GM18909 (cell line): ENCODE measurements around the gene TBX3.

Experiments used
- ATAC-seq: cut with Tn5 transposase; IDR thresholded peaks from one replicate; pipeline ENCODE4 v1.9.1; 2021; ENCODE audit warnings: mild to moderate bottlenecking; ENCODE audit not compliant: unreplicated experiment, poor library complexity

Gene TBX3

DNA sequence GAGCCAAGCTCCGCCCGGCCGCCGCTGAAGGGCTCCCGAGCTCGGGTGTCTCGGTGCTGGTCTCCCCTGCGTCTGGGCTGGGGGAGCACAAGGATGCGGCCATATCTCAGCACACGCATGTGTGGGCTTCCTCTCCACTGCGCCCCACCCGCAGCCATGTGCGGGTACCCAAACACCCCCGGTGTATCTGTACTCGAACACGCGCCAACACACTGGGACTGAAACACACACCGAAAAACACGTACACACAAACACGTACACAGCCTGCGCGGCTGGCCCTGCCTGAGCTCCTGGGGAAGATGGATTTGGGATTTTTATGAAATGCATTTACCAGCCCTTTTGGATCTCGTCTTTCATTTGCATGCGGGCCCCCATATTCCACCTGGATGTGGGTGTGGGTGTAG, 897 bp upstream of the TBX3 start:
- no peak for ATAC-seq

DNA sequence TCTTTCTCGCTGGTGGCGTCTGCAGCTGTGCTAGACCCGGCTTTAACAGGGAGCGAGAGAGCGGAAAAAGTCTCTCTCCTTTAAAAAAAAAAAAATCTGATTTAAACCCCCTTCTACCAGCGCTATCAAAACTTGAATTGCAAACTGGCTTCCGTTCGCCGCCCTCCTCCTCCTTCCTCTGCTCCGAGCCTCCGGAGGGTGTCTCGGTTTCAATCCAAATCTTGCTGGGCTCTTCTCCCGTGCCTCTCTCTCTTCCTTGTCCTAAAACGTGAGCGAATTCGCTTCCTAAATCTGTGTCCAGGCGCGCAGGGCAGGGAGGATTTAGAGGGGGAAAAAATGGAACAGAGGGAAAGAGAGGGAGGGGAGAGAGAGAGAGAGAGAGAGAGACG, 272 bp downstream of the TBX3 start:
- ATAC-seq: no peak

DNA sequence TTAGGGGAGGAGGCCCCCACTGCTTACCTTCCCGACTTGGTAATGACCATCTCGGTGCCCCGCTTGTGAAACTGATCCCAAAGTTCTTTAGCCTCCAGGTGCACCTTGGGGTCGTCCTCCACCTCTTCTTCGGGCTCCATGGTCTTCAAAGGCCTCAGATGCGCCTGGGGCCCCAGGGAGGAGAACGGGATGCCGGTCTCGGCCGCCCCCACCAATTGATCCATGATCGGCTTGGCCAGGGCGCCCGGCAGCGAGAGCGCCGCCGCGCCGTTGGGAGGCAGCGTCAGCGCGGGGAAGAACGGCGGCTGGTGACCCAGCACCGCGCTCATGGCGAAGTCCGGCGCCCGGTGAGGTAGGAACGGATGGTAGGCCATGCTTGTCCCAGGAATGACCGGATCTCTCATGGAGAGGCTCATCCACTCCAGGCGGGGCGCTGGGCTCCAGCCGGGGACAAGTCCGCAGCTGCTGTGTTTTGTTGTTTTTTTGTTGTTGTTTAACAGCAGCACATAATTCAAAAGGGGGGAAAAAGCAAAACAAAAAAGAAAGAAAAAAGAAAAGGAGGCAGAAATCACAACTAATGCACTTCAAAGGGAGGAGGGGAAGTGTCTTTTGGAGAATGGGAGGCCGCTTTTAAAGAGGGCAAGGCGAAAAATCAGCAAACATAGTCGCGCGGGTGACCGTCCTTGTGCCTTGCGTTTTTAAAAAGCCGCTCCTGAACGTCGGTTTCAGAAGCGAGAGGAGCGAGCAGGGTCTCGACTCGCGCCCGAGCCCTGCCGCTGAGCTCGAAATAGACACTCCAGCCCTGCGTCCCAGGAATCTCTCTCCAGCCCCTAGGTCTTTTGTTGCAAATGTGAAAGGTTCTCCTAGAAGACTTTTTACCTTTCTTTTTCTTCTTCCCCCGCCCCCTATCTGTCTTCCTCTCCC, 928 bp downstream of the TBX3 start:
- ATAC-seq: no peak

DNA sequence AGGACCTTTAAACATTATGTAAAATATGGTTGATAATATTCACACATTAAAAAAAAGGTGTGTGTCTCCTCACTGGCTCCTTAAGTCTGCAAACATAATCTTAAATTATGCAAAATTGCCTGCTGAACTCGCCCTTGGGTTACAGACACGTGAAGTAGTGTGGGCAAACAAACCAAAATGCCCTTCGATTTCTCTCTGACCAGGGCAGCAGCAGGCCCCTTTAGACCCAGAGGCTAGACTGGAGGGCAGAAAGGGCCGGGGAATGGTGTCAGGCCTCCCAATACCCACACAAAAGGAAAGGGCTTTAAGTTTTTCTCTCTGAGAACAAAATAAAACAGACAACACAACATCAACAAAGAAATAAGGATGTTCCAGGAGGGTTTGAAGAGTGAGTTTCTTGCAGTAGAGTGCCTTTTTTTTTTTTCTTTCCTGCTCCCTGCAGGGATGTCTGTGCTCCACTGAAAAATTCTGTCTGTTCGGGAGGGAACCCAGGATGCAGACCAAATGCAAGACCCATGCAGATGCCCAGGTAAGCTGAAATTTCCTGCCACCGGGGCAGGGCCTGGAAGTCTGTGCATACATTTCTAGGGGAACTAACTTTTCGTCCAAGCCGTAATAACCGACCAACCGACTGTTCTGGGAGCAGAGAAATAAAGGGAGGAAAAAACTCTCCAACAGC, 1.7 kb downstream of the TBX3 start:
- no peak for ATAC-seq

DNA sequence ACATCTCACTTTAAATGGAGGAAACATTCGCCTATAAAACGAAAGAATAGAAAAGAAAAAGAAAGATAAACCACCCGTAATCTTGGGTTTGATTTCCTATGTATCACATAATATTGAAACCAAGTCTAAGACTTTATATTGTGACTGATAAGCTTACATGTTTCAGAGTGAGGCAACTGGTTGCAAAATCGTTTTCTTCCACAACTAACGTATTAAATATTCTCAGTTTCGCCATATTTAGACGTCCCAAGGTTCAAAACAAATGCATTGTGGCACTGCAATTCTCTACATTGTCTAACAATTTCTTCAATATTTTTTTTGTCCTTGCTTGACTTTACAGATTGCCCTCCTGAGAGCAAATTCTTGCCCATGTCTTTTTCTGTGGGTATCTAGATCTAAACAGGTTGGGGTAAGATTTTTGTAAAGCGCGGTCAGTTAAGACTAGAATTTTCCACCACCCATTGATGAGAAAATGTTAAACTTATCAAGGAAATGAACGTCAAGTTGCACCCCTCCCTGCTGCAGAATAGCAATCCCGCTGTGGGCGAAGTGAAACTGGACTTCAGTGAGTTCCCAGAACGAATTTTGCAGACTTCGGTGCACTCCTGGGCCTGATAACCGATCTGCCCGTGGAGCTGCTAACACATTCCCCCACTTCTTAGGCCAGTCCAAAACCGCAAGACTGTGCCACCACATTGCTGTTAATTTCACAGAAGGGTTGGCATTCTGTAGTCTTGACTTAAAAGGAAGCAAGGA, 2.7 kb downstream of the TBX3 start:
- ATAC-seq: no peak

DNA sequence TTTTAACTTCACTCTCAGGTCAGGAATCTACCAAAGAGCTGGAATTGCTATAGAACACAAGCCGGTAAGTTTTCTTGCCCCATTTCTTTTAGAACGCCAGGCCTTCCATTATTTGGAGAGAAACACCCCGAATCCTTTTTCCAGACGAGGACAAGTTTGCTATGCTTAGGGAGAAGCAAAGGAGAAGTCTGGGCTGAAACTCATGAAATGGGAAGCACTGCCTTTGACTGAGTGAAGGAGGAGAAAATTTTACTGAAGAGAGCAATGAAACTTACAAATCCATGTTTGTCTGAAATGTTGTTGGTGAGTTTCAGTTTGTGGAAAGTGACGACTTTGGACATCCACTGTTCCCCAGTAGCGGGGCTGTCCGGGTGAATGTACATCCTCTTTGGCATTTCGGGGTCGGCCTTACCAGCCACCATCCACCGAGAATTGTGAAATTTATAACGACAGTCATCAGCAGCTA, 3.3 kb downstream of the TBX3 start:
- ATAC-seq: no peak

DNA sequence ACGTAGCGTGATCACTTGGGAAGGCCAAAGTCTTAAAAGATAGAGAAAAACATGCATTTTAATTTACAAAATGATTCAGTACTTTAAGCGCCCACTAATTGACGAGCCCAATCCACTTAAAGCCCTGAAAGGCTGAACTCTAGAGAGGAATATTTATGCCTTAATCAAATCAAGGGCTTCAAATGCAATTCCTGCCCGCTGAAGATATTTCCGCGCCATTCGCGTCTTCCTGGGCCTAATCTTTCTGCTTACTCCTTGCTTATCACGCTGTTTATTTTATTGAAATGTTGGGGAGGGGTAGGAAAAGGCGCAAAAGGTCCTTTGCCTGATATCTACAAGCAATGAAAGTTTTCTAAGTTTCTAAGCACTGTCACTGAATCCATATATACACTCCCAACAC, 4.0 kb downstream of the TBX3 start:
- ATAC-seq: no peak

DNA sequence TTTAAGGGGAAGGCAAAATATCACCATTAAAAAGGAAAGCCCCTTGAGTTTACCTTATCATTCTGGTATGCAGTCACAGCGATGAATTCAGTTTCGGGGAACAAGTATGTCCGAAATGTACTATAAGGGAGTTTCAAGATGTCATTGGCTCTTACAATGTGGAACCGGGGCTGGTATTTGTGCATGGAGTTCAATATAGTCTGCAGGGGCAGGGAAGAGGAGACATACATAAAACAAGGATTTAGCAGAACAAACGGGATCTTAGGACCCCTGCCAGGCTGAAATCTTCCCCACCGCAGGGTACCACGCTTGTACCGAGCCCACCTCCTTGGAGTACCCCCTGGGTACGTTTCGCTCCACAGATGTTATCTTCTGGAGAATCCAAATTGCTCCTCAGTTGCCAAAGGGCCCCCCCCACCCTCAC, 4.5 kb downstream of the TBX3 start:
- no peak for ATAC-seq

DNA sequence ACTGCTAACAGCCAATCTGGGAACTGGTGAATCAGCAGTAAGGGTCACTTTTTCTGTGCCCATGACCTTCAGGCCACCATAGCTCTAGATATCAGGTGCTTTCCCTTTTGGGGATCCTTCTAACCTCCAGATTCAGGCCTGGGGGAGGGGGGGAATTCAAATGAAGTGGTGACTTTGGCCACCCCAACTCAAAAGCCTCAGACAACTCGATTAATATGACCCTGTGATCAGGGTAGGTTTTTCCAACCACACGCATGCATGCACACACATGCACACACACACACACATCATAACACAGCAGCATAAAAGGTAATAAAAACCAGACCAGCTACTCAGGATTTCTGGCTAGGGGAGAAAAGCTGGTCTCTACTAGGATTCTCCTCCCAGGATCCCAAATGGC, 5.3 kb downstream of the TBX3 start:
- no peak for ATAC-seq

DNA sequence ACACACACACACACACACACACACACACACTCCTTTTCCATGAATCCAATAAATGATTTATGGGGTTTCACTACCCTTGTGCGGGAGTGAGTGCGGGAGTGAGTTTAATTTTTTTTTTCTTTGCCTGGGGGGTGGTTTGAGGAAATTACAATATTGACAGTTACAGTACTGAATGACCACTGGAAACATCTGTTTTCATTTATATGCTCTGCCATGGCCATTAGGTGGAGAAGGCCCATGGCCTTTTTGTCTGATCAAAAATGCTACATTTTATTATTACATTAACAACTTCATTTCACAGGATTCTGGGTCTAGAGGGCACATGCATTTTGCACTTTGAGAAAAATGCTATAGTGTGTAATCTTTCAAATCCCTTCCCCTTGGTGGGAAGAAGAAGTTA, 5.9 kb downstream of the TBX3 start:
- no peak for ATAC-seq

DNA sequence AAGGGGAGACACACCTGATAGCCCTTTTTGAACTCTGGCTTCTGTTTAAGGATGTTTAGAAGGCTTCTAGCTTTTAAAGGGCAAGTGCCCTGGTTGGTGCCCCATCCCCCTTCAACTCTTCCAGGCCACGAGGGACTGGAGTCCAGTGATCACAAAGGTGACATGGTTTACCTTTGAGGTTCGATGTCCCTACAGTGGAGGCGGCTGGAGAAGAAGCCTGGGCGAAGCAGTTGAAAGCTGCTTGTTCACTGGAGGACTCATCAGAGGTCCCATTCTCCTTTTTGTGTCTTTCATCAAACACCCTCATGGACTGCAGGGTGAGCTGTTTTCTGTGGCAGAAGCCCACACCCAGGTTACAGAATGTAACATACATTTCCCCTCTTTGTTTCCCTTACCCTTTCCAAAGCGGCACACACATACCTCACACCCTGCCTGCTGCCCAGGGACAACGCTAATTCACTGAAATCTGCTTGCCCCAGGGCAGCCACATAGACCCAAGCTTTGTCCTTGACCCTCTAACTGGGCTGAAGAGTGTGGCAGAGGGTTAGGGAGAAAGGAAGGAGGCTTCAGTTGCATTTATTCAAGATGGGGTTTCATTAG, 7.7 kb downstream of the TBX3 start:
- ATAC-seq: no peak

DNA sequence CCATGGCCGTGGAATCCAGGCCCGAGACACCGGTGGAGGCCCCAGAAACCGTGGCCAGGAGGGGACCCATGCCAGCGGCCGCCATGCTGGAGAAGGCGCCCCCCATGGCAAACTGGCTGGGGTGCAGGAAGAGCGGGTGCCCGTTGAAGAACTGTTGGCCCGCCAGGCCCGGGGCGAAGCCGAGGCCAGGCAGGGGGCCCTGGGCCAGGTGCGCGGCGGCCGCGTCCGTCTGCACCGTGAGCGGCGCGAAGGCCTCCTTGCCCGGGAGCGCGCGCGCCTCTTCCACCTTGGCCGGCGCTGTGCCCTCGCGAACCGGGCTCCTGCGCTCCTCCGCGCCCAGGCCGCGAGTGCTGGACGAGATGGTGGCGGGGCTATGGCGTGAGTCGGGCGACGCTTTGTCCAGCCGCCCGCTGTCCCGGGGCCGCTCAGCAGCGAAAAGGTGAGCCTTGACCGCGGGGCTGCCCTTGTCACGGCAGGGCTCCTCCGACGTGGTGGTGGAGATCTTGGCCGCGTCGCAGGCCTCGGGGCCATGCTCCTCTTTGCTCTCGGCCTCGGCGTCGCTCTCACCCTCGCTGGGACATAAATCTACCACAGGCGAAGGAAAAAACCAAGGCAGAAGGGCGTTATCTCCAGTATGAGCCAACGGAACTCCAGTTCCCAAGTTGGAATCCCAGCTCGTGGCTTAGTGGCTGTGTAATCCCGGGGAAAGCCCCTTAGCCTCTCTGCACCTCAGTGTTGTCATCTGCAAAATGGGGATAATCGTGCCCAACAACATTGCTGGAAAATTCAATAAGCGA, 9.5 kb downstream of the TBX3 start:
- no peak for ATAC-seq

DNA sequence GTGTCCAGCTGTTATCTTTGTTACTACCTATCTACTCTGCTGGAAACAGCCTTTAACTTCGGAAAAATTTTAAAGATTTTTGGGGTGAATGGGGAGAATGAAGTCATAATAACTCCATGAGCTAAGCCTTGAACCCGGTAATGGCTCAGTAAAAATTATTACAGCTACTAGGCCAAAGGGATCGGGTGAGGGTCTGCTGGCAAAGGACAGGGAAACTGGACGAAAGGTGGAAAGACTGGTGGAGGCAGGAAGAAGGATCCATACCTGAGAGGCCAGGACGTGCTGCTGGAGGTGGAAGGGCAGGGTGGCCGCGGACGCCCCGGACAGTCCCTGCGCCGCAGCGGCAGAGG, 10.1 kb downstream of the TBX3 start:
- ATAC-seq: no peak

DNA sequence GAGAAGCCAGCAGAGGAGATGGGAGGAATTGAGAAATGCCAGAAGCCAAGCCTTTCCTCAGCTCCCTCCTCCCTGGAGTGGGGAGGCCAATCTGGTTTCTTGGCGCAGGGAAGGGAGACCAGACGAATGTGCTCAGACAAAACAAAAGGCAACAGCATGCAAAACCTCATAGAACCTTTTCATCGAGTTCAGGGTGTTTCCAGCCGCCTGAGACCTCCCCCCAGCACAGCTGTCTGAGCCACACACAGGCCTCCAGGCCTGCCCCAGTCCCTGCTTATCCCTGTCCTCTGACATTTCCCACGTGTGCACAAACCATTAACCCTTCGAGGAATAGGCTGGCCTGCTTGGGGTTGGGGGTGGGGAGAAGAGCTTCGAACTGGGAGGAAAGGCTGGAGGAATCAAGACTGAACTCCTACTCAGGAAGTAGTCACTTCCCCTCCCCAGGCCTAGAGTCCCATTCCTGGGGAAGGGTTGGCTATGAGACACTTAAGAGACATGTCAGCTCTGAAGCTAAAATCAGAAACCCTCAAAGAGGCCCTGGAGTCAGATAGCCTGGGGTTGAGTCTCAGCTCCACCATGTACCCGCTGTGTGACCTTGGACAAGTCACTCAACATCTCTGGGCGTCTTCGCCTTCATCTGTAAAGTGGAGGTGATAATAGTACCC, 10.7 kb downstream of the TBX3 start:
- ATAC-seq: no peak

DNA sequence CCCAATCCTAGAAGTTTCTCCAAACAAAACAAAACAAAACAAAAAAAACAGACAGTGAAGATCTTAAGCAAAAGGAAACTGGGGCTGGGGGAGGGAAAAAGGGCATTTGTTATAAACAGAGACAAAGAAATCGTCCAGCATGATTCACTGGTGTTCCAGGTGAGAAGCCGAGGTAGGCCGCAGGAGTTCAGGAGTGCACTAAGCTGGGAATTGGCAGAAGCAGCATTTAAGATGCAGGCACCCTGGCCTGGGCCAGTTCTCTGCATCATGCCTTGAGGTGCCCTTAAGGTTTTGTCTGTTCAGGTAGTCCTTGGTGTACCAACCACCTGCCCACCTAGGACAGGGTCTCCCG, 11.2 kb downstream of the TBX3 start:
- no peak for ATAC-seq

DNA sequence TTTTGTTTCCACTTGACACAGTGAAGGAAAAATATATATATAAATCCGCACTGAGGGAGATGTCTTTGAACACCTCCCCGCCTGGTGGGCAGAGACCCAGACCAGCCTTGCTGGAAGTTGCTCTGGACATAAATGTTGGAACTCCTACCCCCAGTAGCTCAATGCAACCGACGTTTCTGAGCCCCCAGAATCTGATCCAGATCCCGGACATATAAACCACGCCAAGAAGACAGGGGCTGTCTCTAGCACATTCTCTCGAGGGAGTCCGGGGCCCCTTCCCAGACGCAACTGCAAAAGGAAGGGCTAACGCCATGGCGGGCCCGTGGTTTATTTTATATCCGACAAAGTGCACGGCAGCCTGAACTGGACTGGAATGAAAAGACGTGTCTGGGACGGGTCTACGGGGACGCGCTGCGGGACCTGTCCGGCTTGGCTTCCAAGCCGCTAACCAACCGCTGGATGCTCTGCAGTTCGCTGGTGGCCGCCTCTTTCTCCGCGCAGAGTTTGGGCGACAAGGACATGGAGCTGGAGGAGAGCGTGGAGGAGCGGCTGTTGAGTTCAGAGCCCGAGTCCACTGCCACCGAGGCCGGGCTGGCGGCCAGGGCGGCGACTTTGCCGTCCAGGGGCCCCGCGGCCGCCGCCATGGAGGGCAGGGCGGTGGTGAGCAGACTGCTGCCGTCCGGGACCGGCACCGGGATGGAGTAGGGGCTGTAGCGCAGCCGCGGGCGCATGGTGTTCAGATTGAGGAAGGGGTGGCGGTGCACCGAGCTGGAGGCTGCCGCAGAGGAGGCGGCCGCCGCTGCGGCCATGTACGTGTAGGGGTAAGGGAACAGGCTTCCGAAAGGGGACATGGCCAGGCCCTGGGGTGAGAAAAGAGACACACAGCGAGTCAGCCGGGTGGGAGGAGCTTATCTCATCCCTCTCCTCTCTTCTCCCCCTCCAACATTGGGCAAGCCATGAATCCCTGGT, 12.2 kb downstream of the TBX3 start:
- ATAC-seq: no peak

DNA sequence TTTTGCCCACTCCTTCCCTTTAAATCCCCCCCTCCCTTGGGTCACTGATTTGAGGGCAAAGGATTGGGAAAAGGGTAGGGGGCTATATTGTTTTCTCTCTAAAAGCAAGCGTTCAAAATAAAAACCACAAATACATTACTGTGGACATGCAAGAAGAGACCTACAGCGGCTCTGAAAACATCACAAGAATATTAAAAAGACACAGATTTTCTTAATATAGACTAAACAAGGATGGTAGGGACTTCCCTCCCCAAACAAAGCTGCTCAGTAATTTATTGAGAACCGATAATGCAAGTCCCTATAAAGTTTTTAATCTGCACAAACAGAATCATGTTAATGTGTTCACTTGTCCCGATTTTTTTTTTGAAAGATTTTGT, 12.9 kb downstream of the TBX3 start:
- no peak for ATAC-seq

DNA sequence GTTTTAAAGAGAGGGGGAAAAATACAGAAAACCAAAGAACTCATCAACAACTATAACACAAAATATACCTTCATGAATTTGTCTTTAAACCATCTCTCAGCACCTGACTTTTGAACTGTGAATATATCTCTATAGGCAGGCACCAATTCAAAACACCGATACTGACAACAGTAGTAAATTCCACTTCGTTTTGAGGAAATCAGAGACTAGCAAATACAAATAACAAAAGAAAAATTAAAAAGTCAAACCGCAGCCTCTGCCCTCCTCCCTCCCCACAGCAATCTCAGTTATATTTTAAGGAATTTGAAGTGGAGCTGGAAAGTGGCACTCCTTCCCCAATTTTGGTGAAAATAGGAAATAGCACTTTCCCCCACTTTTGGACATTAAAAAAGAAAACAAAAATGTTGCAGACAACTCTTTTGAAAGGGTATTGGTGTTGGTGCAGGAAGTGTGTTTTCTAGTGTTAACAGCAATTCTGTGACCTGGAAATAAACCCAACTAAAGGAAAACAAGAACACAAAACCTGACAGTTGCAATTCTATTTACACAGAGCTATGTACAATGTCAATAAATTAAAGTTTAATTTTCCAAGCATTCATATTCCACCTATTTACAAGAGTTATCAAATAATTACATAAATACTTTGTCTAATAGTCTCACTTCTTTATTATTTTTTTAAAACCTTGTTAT, 13.5 kb downstream of the TBX3 start:
- ATAC-seq: no peak
